HEK293 (cell line): ENCODE measurements around the gene HOXA11.

ENCODE experiments used
- CTCF ChIA-PET: fragments of 350-600 bp; formaldehyde crosslinking; extraction: SDS; loops from one replicate; lab custom pipeline; 2021; ENCODE audit warnings: antibody characterized with exemption; lab: Yijun Ruan, JAX
- POLR2A ChIA-PET: fragments of 300-600 bp; formaldehyde crosslinking; extraction: SDS; loops from one replicate; lab custom pipeline; 2020; ENCODE audit warnings: antibody characterized with exemption, inconsistent platforms; lab: Yijun Ruan, JAX
- H3K27ac ChIP-seq: fragments of 200-500 bp; sonication (Bioruptor generic); 2 replicates; pipeline ENCODE4 v1.5.1; 2014; ENCODE audit warnings: low read depth, low read length, control low read depth, inconsistent platforms; ENCODE audit errors: extremely low read depth
- H3K36me3 ChIP-seq, 2 experiments: fragments of 200-500 bp in 1 of 2; sonication (Bioruptor generic) in 1 of 2; 1 replicate in 1 of 2; 2 replicates in 1 of 2; pipeline ENCODE4 v1.5.1; 2014 to 2017; ENCODE audit warnings: inconsistent platforms in 2 of 2, low read length in 2 of 2; ENCODE audit not compliant: control insufficient read depth in 2 of 2, insufficient read depth in 1 of 2
- H3K4me1 ChIP-seq: fragments of 200-500 bp; sonication (Bioruptor generic); 2 replicates; pipeline ENCODE4 v1.5.1; 2014; ENCODE audit warnings: mild to moderate bottlenecking, low read length, inconsistent platforms; ENCODE audit not compliant: control insufficient read depth, insufficient read depth
- H3K4me3 ChIP-seq: 2 replicates; pipeline ENCODE4 v1.5.1; 2011; ENCODE audit warnings: low read depth, mild to moderate bottlenecking, control low read depth, low read length, moderate library complexity
- H3K9me3 ChIP-seq: fragments of 200-500 bp; sonication (Bioruptor generic); 2 replicates; pipeline ENCODE4 v1.5.1; 2014; ENCODE audit warnings: low read depth, low read length, inconsistent platforms; ENCODE audit not compliant: control insufficient read depth, insufficient read depth
- GLI2 ChIP-seq: fragments of 450-650 bp; formaldehyde crosslinking; IDR thresholded peaks from 2 replicates; pipeline ENCODE4; 2017; ENCODE audit warnings: missing biosample characterization, missing genetic modification characterization, low read depth, borderline replicate concordance
- GLI4 ChIP-seq: fragments of 450-650 bp; formaldehyde crosslinking; IDR thresholded peaks from 2 replicates; pipeline ENCODE4 v1.5.1; 2016; ENCODE audit warnings: missing biosample characterization, missing genetic modification characterization
- OSR2 ChIP-seq: fragments of 450-650 bp; formaldehyde crosslinking; IDR thresholded peaks from 2 replicates; pipeline ENCODE4 v1.5.1; 2016; ENCODE audit warnings: missing biosample characterization, missing genetic modification characterization
- OVOL3 ChIP-seq: fragments of 450-650 bp; formaldehyde crosslinking; IDR thresholded peaks from 2 replicates; pipeline ENCODE4 v1.5.1; 2016; ENCODE audit warnings: missing biosample characterization, missing genetic modification characterization
- SCRT1 ChIP-seq: fragments of 450-650 bp; formaldehyde crosslinking; IDR thresholded peaks from 2 replicates; pipeline ENCODE4 v1.5.1; 2016; ENCODE audit warnings: missing biosample characterization, missing genetic modification characterization, borderline replicate concordance
- SCRT2 ChIP-seq: fragments of 450-650 bp; formaldehyde crosslinking; IDR thresholded peaks from 2 replicates; pipeline ENCODE4 v1.5.1; 2016; ENCODE audit warnings: missing biosample characterization, missing genetic modification characterization
- TCF7L2 ChIP-seq: IDR thresholded peaks from 2 replicates; pipeline ENCODE4 v1.6.1; 2011; ENCODE audit warnings: low read depth, mild to moderate bottlenecking, inconsistent platforms, low read length, moderate library complexity, borderline replicate concordance
- TRIM28 ChIP-seq: IDR thresholded peaks from 2 replicates; pipeline ENCODE4 v1.6.1; 2011; ENCODE audit warnings: low read length, control low read depth, borderline replicate concordance
- ZBTB48 ChIP-seq: fragments of 450-650 bp; formaldehyde crosslinking; IDR thresholded peaks from 2 replicates; pipeline ENCODE4 v1.5.1; 2016; ENCODE audit warnings: missing biosample characterization, missing genetic modification characterization
- ZBTB8A ChIP-seq: fragments of 450-650 bp; formaldehyde crosslinking; IDR thresholded peaks from 2 replicates; pipeline ENCODE4 v1.5.1; 2016; ENCODE audit warnings: missing biosample characterization, missing genetic modification characterization
- ZNF16 ChIP-seq: fragments of 450-650 bp; formaldehyde crosslinking; IDR thresholded peaks from 2 replicates; pipeline ENCODE4 v1.5.1; 2016; ENCODE audit warnings: low read depth, missing biosample characterization, missing genetic modification characterization
- ZNF169 ChIP-seq: fragments of 450-650 bp; formaldehyde crosslinking; IDR thresholded peaks from 2 replicates; pipeline ENCODE4 v1.5.1; 2016; ENCODE audit warnings: missing biosample characterization, missing genetic modification characterization
- ZNF2 ChIP-seq: fragments of 450-650 bp; formaldehyde crosslinking; IDR thresholded peaks from 2 replicates; pipeline ENCODE4 v1.5.1; 2016; ENCODE audit warnings: missing biosample characterization, missing genetic modification characterization
- ZNF223 ChIP-seq: fragments of 450-650 bp; formaldehyde crosslinking; IDR thresholded peaks from 2 replicates; pipeline ENCODE4 v1.5.1; 2016; ENCODE audit warnings: missing biosample characterization, missing genetic modification characterization
- ZNF37A ChIP-seq: fragments of 450-650 bp; IDR thresholded peaks from 2 replicates; pipeline ENCODE4 v1.5.1; 2018; ENCODE audit warnings: missing biosample characterization, missing genetic modification characterization
- ZNF514 ChIP-seq: fragments of 450-650 bp; formaldehyde crosslinking; IDR thresholded peaks from 2 replicates; pipeline ENCODE4 v1.5.1; 2016; ENCODE audit warnings: missing biosample characterization, missing genetic modification characterization
- ZNF561 ChIP-seq: fragments of 450-650 bp; IDR thresholded peaks from 2 replicates; pipeline ENCODE4 v1.5.1; 2018; ENCODE audit warnings: missing biosample characterization, missing genetic modification characterization, borderline replicate concordance
- ZNF600 ChIP-seq: fragments of 450-650 bp; formaldehyde crosslinking; IDR thresholded peaks from 2 replicates; pipeline ENCODE4 v1.5.1; 2016; ENCODE audit warnings: missing biosample characterization, missing genetic modification characterization
- ZNF623 ChIP-seq: fragments of 450-650 bp; formaldehyde crosslinking; IDR thresholded peaks from 2 replicates; pipeline ENCODE4 v1.5.1; 2016; ENCODE audit warnings: missing biosample characterization, missing genetic modification characterization
- ZNF658 ChIP-seq: fragments of 450-650 bp; formaldehyde crosslinking; IDR thresholded peaks from 2 replicates; pipeline ENCODE4; 2016; ENCODE audit warnings: missing biosample characterization, missing genetic modification characterization
- ZNF776 ChIP-seq: fragments of 450-650 bp; formaldehyde crosslinking; IDR thresholded peaks from 2 replicates; pipeline ENCODE4 v1.5.0; 2017; ENCODE audit warnings: missing biosample characterization, missing genetic modification characterization, borderline replicate concordance
- ZNF791 ChIP-seq: fragments of 450-650 bp; formaldehyde crosslinking; IDR thresholded peaks from 2 replicates; pipeline ENCODE4 v1.5.1; 2016; ENCODE audit warnings: missing biosample characterization, missing genetic modification characterization
- ZNF843 ChIP-seq: fragments of 450-650 bp; formaldehyde crosslinking; IDR thresholded peaks from 2 replicates; pipeline ENCODE4 v1.5.1; 2016; ENCODE audit warnings: missing biosample characterization, missing genetic modification characterization
- ZSCAN16 ChIP-seq: fragments of 450-650 bp; formaldehyde crosslinking; IDR thresholded peaks from 2 replicates; pipeline ENCODE4 v1.5.1; 2016; ENCODE audit warnings: missing biosample characterization, missing genetic modification characterization
- ZSCAN30 ChIP-seq: fragments of 450-650 bp; IDR thresholded peaks from 2 replicates; pipeline ENCODE4 v1.5.1; 2018; ENCODE audit warnings: missing biosample characterization, mild to moderate bottlenecking, missing genetic modification characterization, moderate library complexity
- TF ChIP-seq, protein P1 (sequence below): fragments of 450-650 bp; formaldehyde crosslinking; IDR thresholded peaks from 2 replicates; pipeline ENCODE4 v1.5.1; 2016; ENCODE audit warnings: missing biosample characterization, missing genetic modification characterization
- TF ChIP-seq, protein P2 (sequence below): fragments of 450-650 bp; IDR thresholded peaks from 2 replicates; pipeline ENCODE4 v1.5.1; 2018; ENCODE audit warnings: missing biosample characterization, mild to moderate bottlenecking, missing genetic modification characterization
- TF ChIP-seq, protein P3 (sequence below): fragments of 450-650 bp; formaldehyde crosslinking; IDR thresholded peaks from 2 replicates; pipeline ENCODE4 v1.5.1; 2016; ENCODE audit warnings: missing biosample characterization, missing genetic modification characterization
- TF ChIP-seq, protein P4 (sequence below): fragments of 450-650 bp; formaldehyde crosslinking; IDR thresholded peaks from 2 replicates; pipeline ENCODE4 v1.5.1; 2016; ENCODE audit warnings: missing biosample characterization, missing genetic modification characterization
- TF ChIP-seq, protein P5 (sequence below): fragments of 450-650 bp; formaldehyde crosslinking; IDR thresholded peaks from 2 replicates; pipeline ENCODE4 v1.5.1; 2016; ENCODE audit warnings: missing biosample characterization, missing genetic modification characterization

Gene HOXA11

DNA sequence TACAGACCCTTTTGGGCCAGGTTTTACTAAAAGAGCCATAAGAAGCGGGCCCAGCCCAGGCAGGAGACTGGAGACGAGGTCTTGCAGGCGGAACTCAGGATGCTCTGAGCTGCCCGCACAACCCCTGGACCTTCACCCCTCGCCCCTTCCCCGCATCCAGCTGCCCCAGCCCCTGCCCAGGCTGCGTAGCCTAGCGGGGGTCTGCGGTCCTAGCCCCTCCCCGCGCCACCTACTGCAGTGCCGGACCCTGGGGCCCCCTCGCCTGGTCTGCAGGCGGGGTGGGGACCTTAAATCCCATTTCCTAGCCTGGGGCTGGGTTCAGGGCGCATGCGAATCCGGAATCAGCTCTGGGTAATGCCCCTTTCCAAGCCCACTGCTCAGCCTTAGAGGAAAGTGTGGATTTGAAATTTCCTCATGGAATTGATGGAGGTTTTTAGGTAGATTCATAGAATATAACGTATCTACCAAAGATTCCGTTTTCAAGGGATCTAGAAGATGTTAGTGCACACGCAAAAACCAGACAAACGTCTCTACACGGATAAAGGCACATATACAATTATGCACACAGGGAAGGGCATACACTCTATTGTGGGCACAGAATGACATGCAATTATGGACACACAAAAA, 32.1 kb downstream of the HOXA11 start:
- Histone ChIP-seq H3K9me3 (no peaks in the 10 kb centered on the region), H3K4me3 (no peak overlapping the region), H3K36me3 (peaks cover 0 to 28% of the 10 kb centered on the region in 2 experiments; a peak in 1 of 3 replicates), H3K27ac (no peak overlapping the region), H3K4me1 (peaks cover 4% of the 10 kb centered on the region; the same call in 1 of the 2 replicates)
- ChIA-PET POLR2A (interaction anchor here (1.1 to 5.6 kb wide), 3 partner anchors 9 to 37 kb away, joined by 3 to 42 read pairs (median 3); no protein-coding TSS in a partner anchor), CTCF (interaction anchor here (0.6 kb wide), 1 partner anchor 472 kb away, joined by 4 read pairs; no protein-coding TSS in a partner anchor)
- no peak for TF ChIP-seq TRIM28
- TF ChIP-seq ZNF791 (tag by site-specific recombination): no peak
- TF ChIP-seq ZNF843 (tag by site-specific recombination): no peak
- TF ChIP-seq ZNF776: no peak
- no peak for TF ChIP-seq ZNF2 (tag by site-specific recombination)
- TF ChIP-seq ZNF658: no peak
- TF ChIP-seq ZNF514 (tag by site-specific recombination): no peak
- no peak for TF ChIP-seq SCRT2 (tag by site-specific recombination)
- TF ChIP-seq GLI4 (tag by site-specific recombination): no peak
- TF ChIP-seq, protein P1, sequence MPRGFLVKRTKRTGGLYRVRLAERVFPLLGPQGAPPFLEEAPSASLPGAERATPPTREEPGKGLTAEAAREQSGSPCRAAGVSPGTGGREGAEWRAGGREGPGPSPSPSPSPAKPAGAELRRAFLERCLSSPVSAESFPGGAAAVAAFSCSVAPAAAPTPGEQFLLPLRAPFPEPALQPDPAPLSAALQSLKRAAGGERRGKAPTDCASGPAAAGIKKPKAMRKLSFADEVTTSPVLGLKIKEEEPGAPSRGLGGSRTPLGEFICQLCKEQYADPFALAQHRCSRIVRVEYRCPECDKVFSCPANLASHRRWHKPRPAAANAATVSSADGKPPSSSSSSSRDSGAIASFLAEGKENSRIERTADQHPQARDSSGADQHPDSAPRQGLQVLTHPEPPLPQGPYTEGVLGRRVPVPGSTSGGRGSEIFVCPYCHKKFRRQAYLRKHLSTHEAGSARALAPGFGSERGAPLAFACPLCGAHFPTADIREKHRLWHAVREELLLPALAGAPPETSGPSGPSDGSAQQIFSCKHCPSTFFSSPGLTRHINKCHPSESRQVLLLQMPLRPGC (tag by site-specific recombination): no peak
- TF ChIP-seq, protein P2, sequence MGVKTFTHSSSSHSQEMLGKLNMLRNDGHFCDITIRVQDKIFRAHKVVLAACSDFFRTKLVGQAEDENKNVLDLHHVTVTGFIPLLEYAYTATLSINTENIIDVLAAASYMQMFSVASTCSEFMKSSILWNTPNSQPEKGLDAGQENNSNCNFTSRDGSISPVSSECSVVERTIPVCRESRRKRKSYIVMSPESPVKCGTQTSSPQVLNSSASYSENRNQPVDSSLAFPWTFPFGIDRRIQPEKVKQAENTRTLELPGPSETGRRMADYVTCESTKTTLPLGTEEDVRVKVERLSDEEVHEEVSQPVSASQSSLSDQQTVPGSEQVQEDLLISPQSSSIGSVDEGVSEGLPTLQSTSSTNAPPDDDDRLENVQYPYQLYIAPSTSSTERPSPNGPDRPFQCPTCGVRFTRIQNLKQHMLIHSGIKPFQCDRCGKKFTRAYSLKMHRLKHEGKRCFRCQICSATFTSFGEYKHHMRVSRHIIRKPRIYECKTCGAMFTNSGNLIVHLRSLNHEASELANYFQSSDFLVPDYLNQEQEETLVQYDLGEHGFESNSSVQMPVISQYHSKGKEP (tag by site-specific recombination): no peak
- TF ChIP-seq OSR2 (tag by site-specific recombination): no peak
- TF ChIP-seq OVOL3: no peak
- TF ChIP-seq ZSCAN16 (tag by site-specific recombination): no peak
- TF ChIP-seq, protein P3, sequence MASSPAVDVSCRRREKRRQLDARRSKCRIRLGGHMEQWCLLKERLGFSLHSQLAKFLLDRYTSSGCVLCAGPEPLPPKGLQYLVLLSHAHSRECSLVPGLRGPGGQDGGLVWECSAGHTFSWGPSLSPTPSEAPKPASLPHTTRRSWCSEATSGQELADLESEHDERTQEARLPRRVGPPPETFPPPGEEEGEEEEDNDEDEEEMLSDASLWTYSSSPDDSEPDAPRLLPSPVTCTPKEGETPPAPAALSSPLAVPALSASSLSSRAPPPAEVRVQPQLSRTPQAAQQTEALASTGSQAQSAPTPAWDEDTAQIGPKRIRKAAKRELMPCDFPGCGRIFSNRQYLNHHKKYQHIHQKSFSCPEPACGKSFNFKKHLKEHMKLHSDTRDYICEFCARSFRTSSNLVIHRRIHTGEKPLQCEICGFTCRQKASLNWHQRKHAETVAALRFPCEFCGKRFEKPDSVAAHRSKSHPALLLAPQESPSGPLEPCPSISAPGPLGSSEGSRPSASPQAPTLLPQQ (tag by site-specific recombination): 0 out of 2 replicates have a peak, but pooled peaks have one; percentile 13
- TF ChIP-seq ZNF561 (tag by site-specific recombination): no peak
- no peak for TF ChIP-seq ZNF169
- no peak for TF ChIP-seq TCF7L2
- TF ChIP-seq, protein P4, sequence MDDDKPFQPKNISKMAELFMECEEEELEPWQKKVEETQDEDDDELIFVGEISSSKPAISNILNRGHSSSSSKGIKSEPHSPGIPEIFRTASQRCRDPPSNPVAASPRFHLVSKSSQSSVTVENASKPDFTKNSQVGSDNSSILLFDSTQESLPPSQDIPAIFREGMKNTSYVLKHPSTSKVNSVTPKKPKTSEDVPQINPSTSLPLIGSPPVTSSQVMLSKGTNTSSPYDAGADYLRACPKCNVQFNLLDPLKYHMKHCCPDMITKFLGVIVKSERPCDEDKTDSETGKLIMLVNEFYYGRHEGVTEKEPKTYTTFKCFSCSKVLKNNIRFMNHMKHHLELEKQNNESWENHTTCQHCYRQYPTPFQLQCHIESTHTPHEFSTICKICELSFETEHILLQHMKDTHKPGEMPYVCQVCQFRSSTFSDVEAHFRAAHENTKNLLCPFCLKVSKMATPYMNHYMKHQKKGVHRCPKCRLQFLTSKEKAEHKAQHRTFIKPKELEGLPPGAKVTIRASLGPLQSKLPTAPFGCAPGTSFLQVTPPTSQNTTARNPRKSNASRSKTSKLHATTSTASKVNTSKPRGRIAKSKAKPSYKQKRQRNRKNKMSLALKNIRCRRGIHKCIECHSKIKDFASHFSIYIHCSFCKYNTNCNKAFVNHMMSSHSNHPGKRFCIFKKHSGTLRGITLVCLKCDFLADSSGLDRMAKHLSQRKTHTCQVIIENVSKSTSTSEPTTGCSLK: no peak
- TF ChIP-seq, protein P5, sequence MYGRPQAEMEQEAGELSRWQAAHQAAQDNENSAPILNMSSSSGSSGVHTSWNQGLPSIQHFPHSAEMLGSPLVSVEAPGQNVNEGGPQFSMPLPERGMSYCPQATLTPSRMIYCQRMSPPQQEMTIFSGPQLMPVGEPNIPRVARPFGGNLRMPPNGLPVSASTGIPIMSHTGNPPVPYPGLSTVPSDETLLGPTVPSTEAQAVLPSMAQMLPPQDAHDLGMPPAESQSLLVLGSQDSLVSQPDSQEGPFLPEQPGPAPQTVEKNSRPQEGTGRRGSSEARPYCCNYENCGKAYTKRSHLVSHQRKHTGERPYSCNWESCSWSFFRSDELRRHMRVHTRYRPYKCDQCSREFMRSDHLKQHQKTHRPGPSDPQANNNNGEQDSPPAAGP (tag by site-specific recombination): no peak
- TF ChIP-seq ZSCAN30: no peak
- TF ChIP-seq ZBTB8A (tag by site-specific recombination): peak; percentile 20; the same call in 1 of the 2 replicates
- no peak for TF ChIP-seq ZBTB48
- no peak for TF ChIP-seq ZNF37A (tag by site-specific recombination)
- no peak for TF ChIP-seq ZNF600 (tag by site-specific recombination)
- no peak for TF ChIP-seq ZNF16 (tag by site-specific recombination)
- no peak for TF ChIP-seq GLI2 (tag by site-specific recombination)
- no peak for TF ChIP-seq SCRT1 (tag by site-specific recombination)
- no peak for TF ChIP-seq ZNF223 (tag by site-specific recombination)
- TF ChIP-seq ZNF623: no peak
